Lower lobe of right lung (tissue), 2 donors: Measurements from ENCODE around the gene PHF3. TPM values are rescaled to one million over a fixed set of nuclear protein-coding genes. Genes with fewer than 3 reads are reported as not detected.
A peak's percentile ranks its signal among the peaks of the same experiment; 100 is the strongest.

ENCODE experiments used
- ATAC-seq, 2 donors: fragments of 200-7000 bp; cut with Tn5 transposase; one replicate each; pipeline ENCODE4 v1.9.1; 2020 to 2022; ENCODE audit warnings: mild to moderate bottlenecking in 2 of 2, moderate library complexity in 2 of 2
- DNase-seq: peaks from one replicate; pipeline ENCODE4 v3.0.0-alpha.2; 2020
- H3K27ac ChIP-seq: fragments of 200-600 bp; one replicate; pipeline ENCODE4 v1.8.0; 2022
- H3K27me3 ChIP-seq: fragments of 200-600 bp; one replicate; pipeline ENCODE4 v1.8.0; 2022; ENCODE audit warnings: low read depth
- H3K36me3 ChIP-seq: fragments of 200-600 bp; one replicate; pipeline ENCODE4 v1.8.0; 2022; ENCODE audit warnings: mild to moderate bottlenecking
- H3K4me1 ChIP-seq: fragments of 200-600 bp; one replicate; pipeline ENCODE4 v1.8.0; 2022
- H3K4me3 ChIP-seq: fragments of 200-600 bp; one replicate; pipeline ENCODE4 v1.8.0; 2022; ENCODE audit warnings: mild to moderate bottlenecking
- H3K9me3 ChIP-seq: fragments of 200-600 bp; one replicate; pipeline ENCODE4 v1.8.0; 2022
- CTCF ChIP-seq: fragments of 200-600 bp; IDR thresholded peaks from one replicate; pipeline ENCODE4 v1.8.0; 2022; ENCODE audit warnings: antibody characterized with exemption, mild to moderate bottlenecking
- intact Hi-C: fragments of 100-400 bp; cut with DNase I; formaldehyde crosslinking; loops from one replicate; pipeline ENCODE4 v1.11.0; 2022
- total RNA-seq: library from RNA; stranded (reverse); fragmentation: NEBNext Ultra II Directional; extraction: Animal tissue kit (Norgen Biotek cat#: 25700); gene quantifications from one replicate; pipeline ENCODE4 v1.2.1, GENCODE V29; 2021
- donor health status: DM: no; HTN: yes; CAD: no; lungs with severe emphysema.

PHF3 gene
- total RNA-seq, 1 donor from 2014 or later: 65.4 TPM

GRCh38 chr6:63764318-63764916 is 128.8 kb downstream of the PHF3 start:
- no peaks in the 10 kb centered on the region for H3K27me3 ChIP-seq
- DNase-seq: no peak
- peak; percentile 61 for TF ChIP-seq CTCF
- no peaks in the 10 kb centered on the region for H3K36me3 ChIP-seq
- no peak overlapping the region for H3K4me3 ChIP-seq
- peaks cover 7% of the 10 kb centered on the region for H3K9me3 ChIP-seq
- peak in 1 of 2 donors; percentile 46 for ATAC-seq
- H3K4me1 ChIP-seq: no peaks in the 10 kb centered on the region
- intact Hi-C loops: loop anchor here (5.0 kb wide), 2 partner anchors 162 to 412 kb away; no protein-coding TSS in a partner anchor
- no peak overlapping the region for H3K27ac ChIP-seq

Other genes with a start within 250 kb of the PHF3 start
- 57.6 TPM for gene PTP4A1, start 63.3 kb upstream of the PHF3 start, total RNA-seq